Fibroblast of skin of back (primary cell): ENCODE measurements around the gene KCNJ11.
A peak's percentile ranks its signal among the peaks of the same experiment; 100 is the strongest.

Source experiments
- DNase-seq: peaks from one replicate; pipeline ENCODE4 v3.0.0-alpha.2; 2013

Gene KCNJ11

GRCh38 chr11:17353821-17354600 is 34.4 kb downstream of the KCNJ11 start:
- no peak for DNase-seq

GRCh38 chr11:17352950-17353820 is 35.3 kb downstream of the KCNJ11 start:
- DNase-seq: peak; percentile 78

- peak; percentile 41 for DNase-seq
Measured at GRCh38 chr11:17351510-17352176, 36.8 kb downstream of the KCNJ11 start, which contains the start of gene NCR3LG1. TSS of gene NCR3LG1 (plus strand) at chr11:17351800. CDS start at chr11:17351970, 170 bp downstream.

GRCh38 chr11:17351172-17351509 is 37.3 kb downstream of the KCNJ11 start:
- DNase-seq: no peak

- no peak for DNase-seq
Measured at GRCh38 chr11:17350455-17351171, 37.8 kb downstream of the KCNJ11 start.

- no peak for DNase-seq
Measured at GRCh38 chr11:17347676-17348075, 40.8 kb downstream of the KCNJ11 start.

- DNase-seq: peak; percentile 85
Measured at GRCh38 chr11:17343907-17344306, 44.6 kb downstream of the KCNJ11 start.

- peak; percentile 20 for DNase-seq
Measured at GRCh38 chr11:17343257-17343656, 45.2 kb downstream of the KCNJ11 start.
